GM12865 (cell line): Measurements from ENCODE around the gene MRM2.

ENCODE experiments used
- DNase-seq: peaks from one replicate; pipeline ENCODE4 v3.0.0; 2010; ENCODE audit warnings: low read depth
- H3K4me3 ChIP-seq: 2 replicates; pipeline ENCODE4 v1.5.1; 2011; ENCODE audit warnings: mild to moderate bottlenecking, low read depth, low read length, control low read depth
- CTCF ChIP-seq: IDR thresholded peaks from 2 replicates; pipeline ENCODE4 v1.5.1; 2011; ENCODE audit warnings: low read length, control low read depth, low read depth, inconsistent platforms; ENCODE audit not compliant: insufficient read depth; ENCODE audit errors: missing control alignments

Gene MRM2

GRCh38 chr7:2257651-2258050 is 15.6 kb upstream of the MRM2 start:
- no peak for DNase-seq
- no peak for TF ChIP-seq CTCF
- no peak overlapping the region for H3K4me3 ChIP-seq

GRCh38 chr7:2257046-2257551 is 15.1 kb upstream of the MRM2 start:
- H3K4me3 ChIP-seq = no peak overlapping the region
- TF ChIP-seq CTCF = no peak
- DNase-seq = no peak

DNA sequence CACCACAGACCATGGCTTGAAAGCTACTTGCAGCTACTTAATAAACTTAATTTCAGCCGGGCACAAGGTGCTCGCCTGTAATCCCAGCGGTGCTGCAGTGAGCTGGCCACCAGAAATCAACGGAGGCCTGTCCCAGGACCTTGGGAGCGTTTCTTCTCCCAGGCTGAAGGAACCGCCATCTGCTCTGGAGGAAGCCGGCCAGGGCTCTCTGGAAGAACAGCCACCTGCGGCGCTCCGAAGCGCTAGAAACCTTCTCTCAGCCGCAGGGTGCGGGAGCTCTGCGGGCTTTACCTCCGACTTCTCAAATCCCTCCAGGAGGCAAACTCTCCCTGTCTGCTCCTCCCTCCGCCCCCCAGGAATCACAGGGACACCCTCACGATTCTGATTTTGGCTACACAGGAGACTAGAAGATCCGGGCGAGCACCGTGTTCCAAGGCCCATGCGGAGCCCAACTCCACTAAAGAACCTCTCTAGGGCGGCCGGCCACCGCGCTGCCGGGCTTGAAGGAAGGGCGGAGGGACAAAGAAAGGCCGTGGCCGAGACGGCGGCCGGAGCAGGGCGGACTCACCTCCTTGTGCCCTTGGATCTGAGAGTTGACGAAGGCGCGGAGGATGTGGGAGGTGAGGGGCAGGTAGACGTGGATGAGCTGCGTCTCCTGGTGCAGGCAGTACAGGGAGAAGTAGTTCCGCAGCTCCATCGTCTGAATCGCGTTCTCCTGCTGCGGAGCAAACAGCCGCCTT is 14.5 kb upstream of the MRM2 start:
- no peak overlapping the region for H3K4me3 ChIP-seq
- no peak for TF ChIP-seq CTCF
- no peak for DNase-seq

GRCh38 chr7:2255145-2256139 is 13.4 kb upstream of the MRM2 start:
- DNase-seq = peak; percentile 39
- H3K4me3 ChIP-seq = no peak overlapping the region
- no peak for TF ChIP-seq CTCF

DNA sequence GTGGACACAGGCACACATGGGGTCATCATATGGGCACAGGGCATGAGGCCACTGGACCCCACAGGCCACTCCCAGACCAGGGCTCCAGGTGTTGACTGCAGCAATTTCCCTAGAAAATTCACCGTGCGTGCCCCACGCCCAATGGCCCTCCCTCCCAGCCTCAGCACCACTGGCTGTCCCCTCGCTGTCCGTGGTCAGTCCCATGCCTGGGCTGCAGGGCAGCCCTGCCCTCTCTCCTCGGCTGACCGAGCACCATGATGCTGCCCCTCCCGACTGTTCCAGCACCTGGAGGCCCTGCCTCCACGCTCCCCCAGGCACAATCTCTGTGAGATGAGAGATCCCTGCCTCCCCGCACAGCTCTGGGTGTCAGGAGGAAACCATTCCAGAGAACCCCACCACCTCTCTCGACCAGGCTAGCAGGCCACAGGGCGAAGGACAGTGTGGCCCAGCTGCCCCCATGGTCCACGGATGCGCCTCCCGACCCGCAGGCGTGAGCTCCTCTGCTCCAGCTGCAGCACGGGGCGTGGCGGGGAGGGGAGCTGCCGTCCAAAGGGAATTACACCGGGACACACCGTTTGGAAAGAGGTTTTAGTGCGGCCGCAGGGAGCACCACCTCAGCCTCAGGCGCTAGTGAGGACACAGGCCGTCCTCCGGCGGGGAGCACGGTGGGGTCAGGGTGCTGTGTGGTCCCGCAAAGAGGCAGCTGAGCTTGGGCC is 12.6 kb upstream of the MRM2 start:
- no peak overlapping the region for H3K4me3 ChIP-seq
- TF ChIP-seq CTCF = no peak
- no peak for DNase-seq

- no peak for TF ChIP-seq CTCF
- DNase-seq = no peak
- no peak overlapping the region for H3K4me3 ChIP-seq
Measured at GRCh38 chr7:2253525-2254244, 11.7 kb upstream of the MRM2 start.
